PC-3 (cell line): ENCODE measurements around the gene SCRN3.

Source experiments
- CTCF ChIP-seq: fragments of 300-600 bp; sonication (generic); conservative IDR thresholded peaks from 2 replicates; pipeline ENCODE4 v1.5.1; 2017; ENCODE audit warnings: antibody characterized with exemption, low read depth, mild to moderate bottlenecking, low read length
- EZH2 ChIP-seq: fragments of 300-600 bp; sonication (generic); IDR thresholded peaks from one replicate; pipeline ENCODE4 v1.6.1; 2017; ENCODE audit warnings: antibody characterized with exemption, mild to moderate bottlenecking, low read length; ENCODE audit not compliant: unreplicated experiment

GRCh38 chr2:174350018-174350417 lies 45.5 kb upstream of the SCRN3 start:
- TF ChIP-seq CTCF (peak; percentile 67), EZH2 (no peak)
